ENCODE measurements around the gene KSR1. TPM values are rescaled to one million over a fixed set of nuclear protein-coding genes. Genes with fewer than 3 reads are reported as not detected.

KSR1 gene
- total RNA-seq, 1 experiment from 2014 or later = 4.5 TPM

DNA sequence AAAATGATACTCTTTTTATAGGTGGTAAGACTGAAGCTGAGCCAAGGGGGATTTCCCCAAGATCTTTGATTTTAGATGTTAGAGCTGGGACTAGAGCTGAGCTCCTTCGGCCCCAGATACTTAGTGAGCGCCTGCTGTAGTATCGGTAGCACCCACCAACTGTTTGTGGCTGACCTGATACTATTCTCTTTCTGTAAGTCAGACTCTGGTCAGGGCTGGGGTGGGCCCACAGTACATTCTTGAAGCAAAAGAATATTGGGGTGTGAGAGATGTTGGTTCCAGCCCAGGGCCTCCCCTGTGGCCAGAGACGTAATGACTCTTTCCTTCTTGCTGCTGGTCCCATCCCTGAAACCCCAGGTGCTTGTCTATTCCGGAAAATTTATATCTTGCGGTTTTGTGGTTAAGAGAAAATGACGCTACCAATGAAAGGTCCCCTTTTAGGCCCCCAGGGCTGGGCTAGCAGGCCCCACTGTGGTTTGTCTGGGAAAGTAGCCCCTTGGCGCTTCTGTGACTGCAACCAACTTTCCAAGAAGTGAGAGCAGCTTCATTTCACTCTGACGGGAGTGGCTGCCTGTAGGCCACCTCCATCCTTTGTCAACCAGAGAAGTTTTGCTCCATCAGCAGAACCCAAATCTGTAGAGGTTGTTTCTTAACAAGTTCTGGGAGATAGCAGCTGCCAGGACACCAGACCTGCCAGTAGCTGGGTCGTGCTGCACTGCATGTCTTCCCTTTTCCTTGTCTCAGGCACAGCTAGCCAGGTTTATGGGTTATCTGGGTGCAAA lies 88.3 kb downstream of the KSR1 start:
- Mint-ChIP-seq H3K4me1 (ENCODE audit: low read depth, unreplicated experiment) (no peaks in the 10 kb centered on the region), H3K9me3 (ENCODE audit: low read depth, unreplicated experiment) (no peaks in the 10 kb centered on the region), H3K36me3 (ENCODE audit: insufficient read depth, unreplicated experiment) (no peaks in the 10 kb centered on the region), H3K4me3 (ENCODE audit: low read depth, unreplicated experiment) (no peak overlapping the region), H3K27ac (ENCODE audit: unreplicated experiment) (no peak overlapping the region), H3K27me3 (ENCODE audit: unreplicated experiment) (peaks cover 24% of the 10 kb centered on the region)
- no peak for DNase-seq
- TF ChIP-seq, protein P1, sequence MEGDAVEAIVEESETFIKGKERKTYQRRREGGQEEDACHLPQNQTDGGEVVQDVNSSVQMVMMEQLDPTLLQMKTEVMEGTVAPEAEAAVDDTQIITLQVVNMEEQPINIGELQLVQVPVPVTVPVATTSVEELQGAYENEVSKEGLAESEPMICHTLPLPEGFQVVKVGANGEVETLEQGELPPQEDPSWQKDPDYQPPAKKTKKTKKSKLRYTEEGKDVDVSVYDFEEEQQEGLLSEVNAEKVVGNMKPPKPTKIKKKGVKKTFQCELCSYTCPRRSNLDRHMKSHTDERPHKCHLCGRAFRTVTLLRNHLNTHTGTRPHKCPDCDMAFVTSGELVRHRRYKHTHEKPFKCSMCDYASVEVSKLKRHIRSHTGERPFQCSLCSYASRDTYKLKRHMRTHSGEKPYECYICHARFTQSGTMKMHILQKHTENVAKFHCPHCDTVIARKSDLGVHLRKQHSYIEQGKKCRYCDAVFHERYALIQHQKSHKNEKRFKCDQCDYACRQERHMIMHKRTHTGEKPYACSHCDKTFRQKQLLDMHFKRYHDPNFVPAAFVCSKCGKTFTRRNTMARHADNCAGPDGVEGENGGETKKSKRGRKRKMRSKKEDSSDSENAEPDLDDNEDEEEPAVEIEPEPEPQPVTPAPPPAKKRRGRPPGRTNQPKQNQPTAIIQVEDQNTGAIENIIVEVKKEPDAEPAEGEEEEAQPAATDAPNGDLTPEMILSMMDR (IDR thresholded peaks at IDR 0.05; ENCODE audit: unreplicated experiment) = no peak
- no TSS peak for BruUV-seq (replicated peaks)
- intact Hi-C loops (cut with micrococcal nuclease; ENCODE audit: unreplicated experiment) = no loop called here
- CTCF ChIA-PET = no interaction called here

DNA sequence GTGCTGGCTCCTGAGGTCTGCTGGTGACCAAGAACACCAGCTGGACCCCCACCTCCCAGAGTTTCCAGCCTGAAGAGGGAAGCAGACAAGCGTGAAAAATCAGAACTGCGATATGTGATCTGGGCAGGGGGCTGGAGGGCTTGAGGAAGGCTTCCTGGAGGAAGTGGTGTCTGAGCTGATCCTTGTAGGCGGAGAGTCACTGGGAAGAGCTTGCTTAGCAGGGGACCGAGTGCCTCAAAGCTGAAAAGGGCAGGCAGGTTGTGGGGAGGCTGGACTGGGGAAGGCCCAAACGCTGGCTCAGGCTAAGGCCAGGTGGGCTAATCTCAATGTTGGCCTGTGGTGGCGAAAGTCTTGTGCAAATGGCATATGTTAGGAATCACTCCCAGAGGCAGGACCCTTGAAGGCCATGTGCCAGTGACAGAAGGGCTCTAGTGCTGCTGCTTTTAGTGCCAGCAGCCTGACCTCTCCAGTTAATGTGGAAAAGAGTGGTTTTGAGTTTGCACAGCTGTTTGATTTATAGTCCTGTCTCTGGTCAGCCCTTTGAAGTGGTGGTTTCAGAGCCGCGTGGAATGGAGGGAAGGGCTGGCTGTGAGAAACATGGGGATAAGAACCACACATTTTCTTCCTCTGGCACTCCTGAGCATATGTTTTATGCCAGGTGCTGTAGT lies 89.4 kb downstream of the KSR1 start:
- H3K36me3 Mint-ChIP-seq (ENCODE audit: insufficient read depth, unreplicated experiment) = no peaks in the 10 kb centered on the region
- intact Hi-C loops (cut with micrococcal nuclease; ENCODE audit: unreplicated experiment) = no loop called here
- CTCF ChIA-PET = no interaction called here
- no peaks in the 10 kb centered on the region for H3K9me3 Mint-ChIP-seq (ENCODE audit: low read depth, unreplicated experiment)
- peaks cover 23% of the 10 kb centered on the region for H3K27me3 Mint-ChIP-seq (ENCODE audit: unreplicated experiment)
- no TSS peak for BruUV-seq (replicated peaks)
- no peak overlapping the region for H3K4me3 Mint-ChIP-seq (ENCODE audit: low read depth, unreplicated experiment)
- no peak overlapping the region for H3K27ac Mint-ChIP-seq (ENCODE audit: unreplicated experiment)
- peaks cover under 1% of the 10 kb centered on the region for H3K4me1 Mint-ChIP-seq (ENCODE audit: low read depth, unreplicated experiment)
- TF ChIP-seq, protein P1 (IDR thresholded peaks at IDR 0.05; ENCODE audit: unreplicated experiment) = no peak
- DNase-seq = no peak

DNA sequence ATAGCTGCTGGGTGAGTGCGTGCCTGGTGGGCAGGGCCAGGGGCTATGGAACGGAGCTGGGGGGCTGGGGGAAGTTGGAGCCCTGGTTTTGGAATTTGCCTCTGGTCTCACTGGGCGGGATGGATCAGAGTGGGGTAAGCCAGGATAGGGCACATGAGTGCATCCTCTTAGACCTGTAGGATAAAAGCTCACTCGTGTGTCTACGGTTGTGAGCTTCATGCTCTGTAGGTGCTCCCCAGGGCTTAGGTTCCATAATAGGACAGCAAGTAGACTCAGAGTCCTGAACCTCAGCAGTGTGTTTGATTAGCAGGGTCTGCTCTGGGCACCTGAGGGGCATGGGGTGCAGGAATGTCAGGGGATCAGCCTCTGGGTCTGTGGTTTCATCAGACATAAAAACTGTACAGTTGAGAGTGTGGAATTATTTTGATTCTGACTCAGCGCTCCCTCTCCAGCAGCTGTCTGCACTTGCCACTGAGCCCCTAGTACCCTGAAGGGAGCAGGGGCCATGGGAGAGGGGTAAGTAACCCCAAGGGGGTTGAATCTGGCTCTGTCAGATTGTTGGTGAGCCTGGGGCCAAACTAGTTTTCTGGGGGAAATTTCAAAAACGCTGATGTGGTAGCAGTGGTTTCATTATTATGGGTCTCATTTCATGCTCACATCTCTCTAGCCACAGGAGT lies 90.5 kb downstream of the KSR1 start:
- BruUV-seq (replicated peaks) = no TSS peak
- Mint-ChIP-seq H3K4me1 (ENCODE audit: low read depth, unreplicated experiment) (peaks cover 11% of the 10 kb centered on the region), H3K27me3 (ENCODE audit: unreplicated experiment) (peaks cover 12% of the 10 kb centered on the region), H3K4me3 (ENCODE audit: low read depth, unreplicated experiment) (no peak overlapping the region), H3K27ac (ENCODE audit: unreplicated experiment) (no peak overlapping the region), H3K9me3 (ENCODE audit: low read depth, unreplicated experiment) (no peaks in the 10 kb centered on the region), H3K36me3 (ENCODE audit: insufficient read depth, unreplicated experiment) (no peaks in the 10 kb centered on the region)
- DNase-seq = no peak
- CTCF ChIA-PET = no interaction called here
- intact Hi-C loops (cut with micrococcal nuclease; ENCODE audit: unreplicated experiment) = no loop called here
- TF ChIP-seq, protein P1 (IDR thresholded peaks at IDR 0.05; ENCODE audit: unreplicated experiment) = no peak

DNA sequence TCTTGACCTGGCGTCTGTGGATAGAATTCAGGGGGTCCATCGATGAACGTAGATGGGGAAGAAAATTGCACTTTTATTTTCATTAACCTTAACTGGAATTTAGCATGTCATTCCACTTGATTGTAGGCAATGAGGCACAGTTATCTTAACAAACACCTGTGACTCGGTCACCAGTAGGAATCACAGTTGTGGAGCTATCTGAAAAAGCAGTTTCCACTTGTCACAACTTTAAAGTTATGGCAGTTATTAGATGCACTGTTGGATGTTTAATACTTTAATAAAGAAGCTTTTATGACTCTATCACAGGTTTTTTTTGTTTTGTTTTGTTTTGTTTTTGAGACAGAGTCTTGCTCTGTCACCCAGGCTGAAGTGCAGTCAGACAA lies 91.0 kb downstream of the KSR1 start:
- no TSS peak for BruUV-seq (replicated peaks)
- DNase-seq = no peak
- CTCF ChIA-PET = no interaction called here
- H3K4me3 Mint-ChIP-seq (ENCODE audit: low read depth, unreplicated experiment) = no peak overlapping the region
- H3K27ac Mint-ChIP-seq (ENCODE audit: unreplicated experiment) = no peak overlapping the region
- H3K36me3 Mint-ChIP-seq (ENCODE audit: insufficient read depth, unreplicated experiment) = no peaks in the 10 kb centered on the region
- intact Hi-C loops (cut with micrococcal nuclease; ENCODE audit: unreplicated experiment) = no loop called here
- peaks cover 16% of the 10 kb centered on the region for H3K4me1 Mint-ChIP-seq (ENCODE audit: low read depth, unreplicated experiment)
- peaks cover 11% of the 10 kb centered on the region for H3K27me3 Mint-ChIP-seq (ENCODE audit: unreplicated experiment)
- TF ChIP-seq, protein P1 (IDR thresholded peaks at IDR 0.05; ENCODE audit: unreplicated experiment) = no peak
- H3K9me3 Mint-ChIP-seq (ENCODE audit: low read depth, unreplicated experiment) = no peaks in the 10 kb centered on the region
